Vagina (tissue), 2 donors: ENCODE data around the gene GNL1.
"Not testable (repeated sequence)": the region's sequence is repeated elsewhere in the genome, so short reads cannot be mapped to it uniquely, and the experiment has no call there.

Experiments
- CTCF ChIP-seq, 3 experiments: fragments of 450-650 bp in 2 of 3; fragments of 200-600 bp in 1 of 3; sonication (generic) in 1 of 3; IDR thresholded peaks; one replicate each; pipeline ENCODE4 v1.5.1; 2017 to 2019; ENCODE audit warnings: antibody characterized with exemption in 3 of 3, mild to moderate bottlenecking in 2 of 3, moderate library complexity in 2 of 3
- POLR2A ChIP-seq, 2 donors: fragments of 450-650 bp; IDR thresholded peaks; one replicate each; pipeline ENCODE4 v1.6.1; 2017; ENCODE audit warnings: antibody characterized with exemption in 2 of 2, mild to moderate bottlenecking in 2 of 2, moderate library complexity in 2 of 2

- TF ChIP-seq CTCF, POLR2A (IDR thresholded peaks at IDR 0.05): not testable (repeated sequence)
Measured at GRCh38 chr6:30529349-30529875, 26.9 kb downstream of the GNL1 start.
